Endodermal cell (in vitro differentiated cells): ENCODE measurements around the gene DENND5A. TPM values are rescaled to one million over a fixed set of nuclear protein-coding genes. Genes with fewer than 3 reads are reported as not detected.

Experiments
- DNase-seq: peaks from one replicate; pipeline ENCODE4 v3.0.0-alpha.2; 2017
- H3K27ac ChIP-seq: 2 replicates; pipeline ENCODE4 v1.5.1; 2013; ENCODE audit warnings: mild to moderate bottlenecking, low read depth, low read length, moderate library complexity
- H3K27me3 ChIP-seq: 2 replicates; pipeline ENCODE4 v1.6.1; 2013; ENCODE audit warnings: mild to moderate bottlenecking, low read length, moderate library complexity; ENCODE audit not compliant: insufficient read depth, control insufficient read depth, poor library complexity, severe bottlenecking
- H3K36me3 ChIP-seq: 2 replicates; pipeline ENCODE4 v1.7.0; 2013; ENCODE audit warnings: mild to moderate bottlenecking, low read length, moderate library complexity; ENCODE audit not compliant: control insufficient read depth, insufficient read depth
- H3K4me1 ChIP-seq: one replicate; pipeline ENCODE4 v1.7.0; 2013; ENCODE audit warnings: low read length; ENCODE audit not compliant: control insufficient read depth, insufficient read depth
- H3K4me3 ChIP-seq: 2 replicates; pipeline ENCODE4 v1.5.1; 2013; ENCODE audit warnings: mild to moderate bottlenecking, low read length, moderate library complexity
- H3K9ac ChIP-seq: 2 replicates; pipeline ENCODE4 v1.6.1; 2013; ENCODE audit warnings: mild to moderate bottlenecking, low read length, moderate library complexity; ENCODE audit not compliant: poor library complexity, severe bottlenecking; ENCODE audit errors: extremely low read depth
- H3K9me3 ChIP-seq: 2 replicates; pipeline ENCODE4 v1.6.1; 2013; ENCODE audit warnings: mild to moderate bottlenecking, low read length, moderate library complexity; ENCODE audit not compliant: control insufficient read depth
- H3K27ac Mint-ChIP-seq: 2 replicates; pipeline ENCODE4 v1.8.0; 2020; ENCODE audit warnings: mixed read lengths
- H3K27me3 Mint-ChIP-seq: 2 replicates; pipeline ENCODE4 v1.8.0; 2021; ENCODE audit warnings: mild to moderate bottlenecking, mixed read lengths; ENCODE audit not compliant: insufficient read depth
- H3K36me3 Mint-ChIP-seq: 2 replicates; pipeline ENCODE4 v1.8.0; 2020; ENCODE audit warnings: low read depth, mixed read lengths
- H3K4me1 Mint-ChIP-seq: 2 replicates; pipeline ENCODE4 v1.8.0; 2020; ENCODE audit warnings: mixed read lengths
- H3K4me3 Mint-ChIP-seq: 2 replicates; pipeline ENCODE4 v1.8.0; 2020; ENCODE audit warnings: mild to moderate bottlenecking, moderate library complexity, mixed read lengths
- H3K9me3 Mint-ChIP-seq: 2 replicates; pipeline ENCODE4 v1.8.0; 2020; ENCODE audit warnings: mild to moderate bottlenecking, mixed read lengths
- CTCF ChIP-seq: fragments of 200-600 bp; sonication (generic); conservative IDR thresholded peaks from 2 replicates; pipeline ENCODE4 v1.5.0; 2021; ENCODE audit warnings: antibody characterized with exemption, mild to moderate bottlenecking
- WGBS, 2 experiments: methylation state at CpG; one replicate each; pipeline versions ENCODE4 v1.1.5 to v1.1.7; 2013; ENCODE audit warnings: missing lambda C conversion rate in 2 of 2, mixed read lengths in 1 of 2; ENCODE audit not compliant: insufficient coverage in 1 of 2, insufficient read length in 1 of 2; 5-methylcytosine and 5-hydroxymethylcytosine counted together
- total RNA-seq, 2 donors: library from RNA; stranded (reverse); fragmentation: NEBNext Ultra II Directional in 1 of 2; extraction: Animal tissue kit (Norgen Biotek cat#: 25700) in 1 of 2; gene quantifications; 2 replicates in 1 of 2; 3 replicates in 1 of 2; pipeline ENCODE4 v1.2.1, GENCODE V29; 2021

Gene DENND5A
- total RNA-seq, 2 donors from 2014 or later: 119 to 171 TPM

GRCh38 chr11:9253086-9253485 is 12.1 kb downstream of the DENND5A start:
- TF ChIP-seq CTCF: no peak
- peaks cover 14% of the 10 kb centered on the region for H3K36me3 ChIP-seq
- no peak for DNase-seq
- no peak overlapping the region for H3K4me3 Mint-ChIP-seq
- no peaks in the 10 kb centered on the region for H3K27me3 Mint-ChIP-seq
- 88 to 100% methylated on average over 2 to 3 of the region's 3 CpGs for WGBS, 2 experiments
- H3K4me1 ChIP-seq: no peaks in the 10 kb centered on the region
- H3K27ac ChIP-seq: no peak overlapping the region
- no peak overlapping the region for H3K9ac ChIP-seq
- H3K9me3 ChIP-seq: no peaks in the 10 kb centered on the region
- peaks cover 16% of the 10 kb centered on the region for H3K4me1 Mint-ChIP-seq
- H3K4me3 ChIP-seq: no peak overlapping the region
- H3K27me3 ChIP-seq: no peaks in the 10 kb centered on the region
- peak overlapping the region; percentile 19 for H3K27ac Mint-ChIP-seq
- H3K36me3 Mint-ChIP-seq: peaks cover 24% of the 10 kb centered on the region
- H3K9me3 Mint-ChIP-seq: no peaks in the 10 kb centered on the region

GRCh38 chr11:9251311-9251710 is 13.8 kb downstream of the DENND5A start:
- Mint-ChIP-seq H3K27me3 (no peaks in the 10 kb centered on the region), H3K27ac (peak overlapping the region; percentile 74), H3K36me3 (peaks cover 24% of the 10 kb centered on the region), H3K9me3 (no peaks in the 10 kb centered on the region), H3K4me3 (no peak overlapping the region), H3K4me1 (peaks cover 22% of the 10 kb centered on the region)
- no peak for DNase-seq
- H3K9ac ChIP-seq: no peak overlapping the region
- TF ChIP-seq CTCF: no peak
- H3K36me3 ChIP-seq: peaks cover 11% of the 10 kb centered on the region
- WGBS, 2 experiments: 87 to 94% methylated on average over 3 of the region's 3 CpGs
- H3K4me3 ChIP-seq: no peak overlapping the region
- H3K9me3 ChIP-seq: no peaks in the 10 kb centered on the region
- H3K27me3 ChIP-seq: no peaks in the 10 kb centered on the region
- no peaks in the 10 kb centered on the region for H3K4me1 ChIP-seq
- no peak overlapping the region for H3K27ac ChIP-seq

GRCh38 chr11:9250139-9250582 is 15.0 kb downstream of the DENND5A start:
- Histone ChIP-seq H3K4me1 (no peaks in the 10 kb centered on the region), H3K9me3 (no peaks in the 10 kb centered on the region), H3K27ac (no peak overlapping the region), H3K4me3 (no peak overlapping the region), H3K27me3 (no peaks in the 10 kb centered on the region), H3K36me3 (peaks cover 6% of the 10 kb centered on the region), H3K9ac (no peak overlapping the region)
- Mint-ChIP-seq H3K9me3 (no peaks in the 10 kb centered on the region), H3K4me3 (peak overlapping the region; percentile 5), H3K27me3 (no peaks in the 10 kb centered on the region), H3K27ac (peak overlapping the region; percentile 85), H3K4me1 (peaks cover 26% of the 10 kb centered on the region), H3K36me3 (peaks cover 22% of the 10 kb centered on the region)
- no peak for TF ChIP-seq CTCF
- 79 to 81% methylated on average over 2 of the region's 2 CpGs for WGBS, 2 experiments
- no peak for DNase-seq
